ENCODE results near the gene SEPTIN10. TPM values are rescaled to one million over a fixed set of nuclear protein-coding genes. Genes with fewer than 3 reads are reported as not detected.

Gene SEPTIN10
- total RNA-seq, 1 donor from 2014 or later = 56.2 TPM

GRCh38 chr2:109513749-109514588 is 99.8 kb downstream of the SEPTIN10 start:
- ATAC-seq = peak; percentile 57
- intact Hi-C loops (cut with DNase I) = loop anchor here (5.0 kb wide), 1 partner anchor 132 kb away; no protein-coding TSS in a partner anchor
- no peak for DNase-seq (ENCODE audit: missing footprints)

GRCh38 chr2:109513230-109513629 is 100.5 kb downstream of the SEPTIN10 start:
- intact Hi-C loops (cut with DNase I) = loop anchor here (5.0 kb wide), 1 partner anchor 131 kb away; no protein-coding TSS in a partner anchor
- DNase-seq (ENCODE audit: missing footprints) (no peak), ATAC-seq (no peak)

GRCh38 chr2:109512076-109512475 is 101.7 kb downstream of the SEPTIN10 start:
- intact Hi-C loops (cut with DNase I) = loop anchor here (5.0 kb wide), 1 partner anchor 130 kb away; no protein-coding TSS in a partner anchor
- DNase-seq (ENCODE audit: missing footprints) (no peak), ATAC-seq (no peak)

- DNase-seq (ENCODE audit: missing footprints) = no peak
- intact Hi-C loops (cut with DNase I) = loop anchor here (5.0 kb wide), 1 partner anchor 129 kb away; no protein-coding TSS in a partner anchor
- no peak for ATAC-seq
Observed at GRCh38 chr2:109511168-109511567, 102.6 kb downstream of the SEPTIN10 start.

GRCh38 chr2:109510136-109511028 is 103.4 kb downstream of the SEPTIN10 start:
- DNase-seq (ENCODE audit: missing footprints) (peak; percentile 77), ATAC-seq (peak; percentile 53)
- intact Hi-C loops (cut with DNase I) = loop anchor here (1.0 to 5.0 kb wide), 2 partner anchors 128 to 382 kb away; no protein-coding TSS in a partner anchor

GRCh38 chr2:109508556-109508955 is 105.2 kb downstream of the SEPTIN10 start:
- ATAC-seq (no peak), DNase-seq (ENCODE audit: missing footprints) (no peak)
- intact Hi-C loops (cut with DNase I) = loop anchor here (5.0 kb wide), 1 partner anchor 226 kb away; no protein-coding TSS in a partner anchor

- DNase-seq (ENCODE audit: missing footprints) (no peak), ATAC-seq (no peak)
- intact Hi-C loops (cut with DNase I) = loop anchor here (5.0 kb wide), 1 partner anchor 226 kb away; no protein-coding TSS in a partner anchor
Observed at GRCh38 chr2:109507828-109508227, 105.9 kb downstream of the SEPTIN10 start.

GRCh38 chr2:109507217-109507616 is 106.5 kb downstream of the SEPTIN10 start:
- intact Hi-C loops (cut with DNase I) = loop anchor here (5.0 kb wide), 1 partner anchor 225 kb away; no protein-coding TSS in a partner anchor
- no peak for DNase-seq (ENCODE audit: missing footprints)
- no peak for ATAC-seq

GRCh38 chr2:109503191-109503590 is 110.6 kb downstream of the SEPTIN10 start:
- intact Hi-C loops (cut with DNase I) = no loop called here
- ATAC-seq (no peak), DNase-seq (ENCODE audit: missing footprints) (no peak)

GRCh38 chr2:109501461-109501860 is 112.3 kb downstream of the SEPTIN10 start:
- DNase-seq (ENCODE audit: missing footprints) (no peak), ATAC-seq (no peak)
- intact Hi-C loops (cut with DNase I) = no loop called here

GRCh38 chr2:109500910-109501309 is 112.9 kb downstream of the SEPTIN10 start:
- ATAC-seq (no peak), DNase-seq (ENCODE audit: missing footprints) (no peak)
- intact Hi-C loops (cut with DNase I) = no loop called here

- no peak for ATAC-seq
- intact Hi-C loops (cut with DNase I) = loop anchor here (5.0 kb wide), 1 partner anchor 212 kb away; no protein-coding TSS in a partner anchor
- no peak for DNase-seq (ENCODE audit: missing footprints)
Observed at GRCh38 chr2:109499566-109499965, 114.2 kb downstream of the SEPTIN10 start.

- ATAC-seq (no peak), DNase-seq (ENCODE audit: missing footprints) (no peak)
- intact Hi-C loops (cut with DNase I) = loop anchor here (5.0 kb wide), 1 partner anchor 212 kb away; no protein-coding TSS in a partner anchor
Observed at GRCh38 chr2:109498906-109499305, 114.9 kb downstream of the SEPTIN10 start.

- intact Hi-C loops (cut with DNase I) = loop anchor here (5.0 kb wide), 1 partner anchor 211 kb away; no protein-coding TSS in a partner anchor
- ATAC-seq = no peak
- no peak for DNase-seq (ENCODE audit: missing footprints)
Observed at GRCh38 chr2:109497911-109498870, 115.6 kb downstream of the SEPTIN10 start.

- DNase-seq (ENCODE audit: missing footprints) (no peak), ATAC-seq (no peak)
- intact Hi-C loops (cut with DNase I) = loop anchor here (5.0 kb wide), 1 partner anchor 210 kb away; no protein-coding TSS in a partner anchor
Observed at GRCh38 chr2:109497463-109497862, 116.3 kb downstream of the SEPTIN10 start.

GRCh38 chr2:109494351-109494750 is 119.4 kb downstream of the SEPTIN10 start:
- intact Hi-C loops (cut with DNase I) = loop anchor here (2.0 kb wide), 1 partner anchor 48 kb away; no protein-coding TSS in a partner anchor
- DNase-seq (ENCODE audit: missing footprints) = peak; percentile 33

GRCh38 chr2:109493176-109493935 is 120.4 kb downstream of the SEPTIN10 start:
- intact Hi-C loops (cut with DNase I) = no loop called here
- ATAC-seq (no peak), DNase-seq (ENCODE audit: missing footprints) (peak; percentile 7)

More at GRCh38 chr2:109494351-109494750, 119.4 kb downstream of the SEPTIN10 start:
- ATAC-seq = no peak

Data from Right ventricle myocardium inferior (tissue), 1 donor.